Measurements from ENCODE around the gene GALNT8. TPM values are rescaled to one million over a fixed set of nuclear protein-coding genes. Genes with fewer than 3 reads are reported as not detected.

Gene GALNT8
- total RNA-seq, 1 experiment from 2014 or later = 5.4 TPM

GRCh38 chr12:4736091-4736490 lies 15.9 kb downstream of the GALNT8 start:
- H3T11ph ChIP-seq (ENCODE audit: low read length) = no peak overlapping the region
- no peak overlapping the region for H2BK12ac ChIP-seq (ENCODE audit: insufficient read length, low read depth, low read length)
- no peaks in the 10 kb centered on the region for H3K79me1 ChIP-seq (ENCODE audit: insufficient read depth, low read depth, low read length, poor library complexity, severe bottlenecking)
- no CpG with 5 or more reads among the region's 1 CpG for WGBS (ENCODE audit: extremely low coverage, insufficient read length, low lambda C conversion rate)
- no peak overlapping the region for H2AK5ac ChIP-seq (ENCODE audit: insufficient read length, low read length)
- no peak overlapping the region for H4K8ac ChIP-seq (replicated peaks; ENCODE audit: insufficient read length, low read depth, low read length)
- no peak overlapping the region for H2BK20ac ChIP-seq (ENCODE audit: low read depth, low read length, poor library complexity, severe bottlenecking)
- no peak overlapping the region for H3K4me2 ChIP-seq (ENCODE audit: insufficient read depth, insufficient read length, low read length)
- Mint-ChIP-seq H3K27me3 (ENCODE audit: low read depth) (no peaks in the 10 kb centered on the region), H3K4me3 (no peak overlapping the region), H3K36me3 (ENCODE audit: insufficient read depth in 1 of 3, low read depth in 3 of 3) (peaks cover 0 to 7% (median 0%) of the 10 kb centered on the region in 3 experiments; a peak in 3 of 7 replicates), H3K4me1 (peaks cover 0 to 15% of the 10 kb centered on the region in 2 experiments; a peak in 2 of 4 replicates), H3K9me3 (no peaks in the 10 kb centered on the region), H3K27ac (peak overlapping the region in 1 of 3 experiments; percentile 0; a peak in 2 of 7 replicates)
- H3K9ac ChIP-seq (ENCODE audit: extremely low read depth, insufficient read length, low read length) = no peak overlapping the region
- no peak for DNase-seq
- no peak overlapping the region for H4K91ac ChIP-seq (ENCODE audit: insufficient read length, low read depth, low read length)
- no peak overlapping the region for H3K18ac ChIP-seq (ENCODE audit: insufficient read length, low read depth, low read length)
- H3K27ac ChIP-seq (ENCODE audit: insufficient read length, low read depth, low read length) = no peak overlapping the region
- no peak overlapping the region for H2BK5ac ChIP-seq (ENCODE audit: insufficient read length, low read length)
- no peak overlapping the region for H3K23ac ChIP-seq (ENCODE audit: insufficient read length, low read depth, low read length)
- H2AFZ ChIP-seq (ENCODE audit: low read length) = no peak overlapping the region
- H3K4ac ChIP-seq (ENCODE audit: low read depth, low read length) = no peak overlapping the region
- no peak overlapping the region for H4K5ac ChIP-seq (ENCODE audit: insufficient read length, low read depth, low read length)
- H3K14ac ChIP-seq (ENCODE audit: insufficient read depth, low read length) = no peak overlapping the region
- TF ChIP-seq CTCF (conservative IDR thresholded peaks at IDR 0.05) = no peak
- H2BK15ac ChIP-seq (ENCODE audit: low read depth, low read length) = no peak overlapping the region
- no peak overlapping the region for H3K56ac ChIP-seq (ENCODE audit: insufficient read length, low read depth, low read length)
- H3K23me2 ChIP-seq (ENCODE audit: insufficient read length, low read depth, low read length, poor library complexity, severe bottlenecking) = no peaks in the 10 kb centered on the region
- H3K79me2 ChIP-seq (ENCODE audit: insufficient read depth, low read length) = no peaks in the 10 kb centered on the region
- H3K9me3 ChIP-seq (ENCODE audit: control insufficient read depth, low read depth, low read length) = no peaks in the 10 kb centered on the region
- no peaks in the 10 kb centered on the region for H4K20me1 ChIP-seq (ENCODE audit: control insufficient read depth, insufficient read depth, insufficient read length)
- no peaks in the 10 kb centered on the region for H3K27me3 ChIP-seq (ENCODE audit: insufficient read depth, low read length)
- H2BK120ac ChIP-seq (ENCODE audit: low read depth, low read length, poor library complexity, severe bottlenecking) = no peak overlapping the region
- no peaks in the 10 kb centered on the region for H3K4me1 ChIP-seq (ENCODE audit: insufficient read depth, low read length)

Measured in H9 (cell line).